Upper lobe of right lung (tissue), 1 donor: ENCODE measurements around the gene POLE. TPM values are rescaled to one million over a fixed set of nuclear protein-coding genes. Genes with fewer than 3 reads are reported as not detected.

Experiments used
- ATAC-seq: fragments of 200-7000 bp; cut with Tn5 transposase; one replicate; pipeline ENCODE4 v1.9.1; 2020; ENCODE audit warnings: mild to moderate bottlenecking, moderate library complexity
- DNase-seq: peaks from one replicate; pipeline ENCODE4 v3.0.0-alpha.2; 2020
- H3K27ac ChIP-seq: fragments of 200-600 bp; one replicate; pipeline ENCODE4 v1.8.0; 2022
- H3K27me3 ChIP-seq: fragments of 200-600 bp; one replicate; pipeline ENCODE4 v1.8.0; 2022; ENCODE audit warnings: mild to moderate bottlenecking
- H3K36me3 ChIP-seq: fragments of 200-600 bp; one replicate; pipeline ENCODE4 v1.8.0; 2022
- H3K4me1 ChIP-seq: fragments of 200-600 bp; one replicate; pipeline ENCODE4 v1.8.0; 2022
- H3K4me3 ChIP-seq: fragments of 200-600 bp; one replicate; pipeline ENCODE4 v1.8.0; 2022; ENCODE audit warnings: mild to moderate bottlenecking
- H3K9me3 ChIP-seq: fragments of 200-600 bp; one replicate; pipeline ENCODE4 v1.8.0; 2022
- CTCF ChIP-seq: fragments of 200-600 bp; IDR thresholded peaks from one replicate; pipeline ENCODE4 v1.8.0; 2022; ENCODE audit warnings: antibody characterized with exemption
- intact Hi-C: fragments of 100-400 bp; cut with DNase I; formaldehyde crosslinking; loops from one replicate; pipeline ENCODE4 v1.11.0; 2022
- total RNA-seq: library from RNA; stranded (reverse); fragmentation: NEBNext Ultra II Directional; extraction: Animal tissue kit (Norgen Biotek cat#: 25700); gene quantifications from one replicate; pipeline ENCODE4 v1.2.1, GENCODE V29; 2021
- donor health status: DM: no; HTN: yes; CAD: no; lungs with severe emphysema.

Gene POLE
- total RNA-seq, 1 donor from 2014 or later: 23.5 TPM

GRCh38 chr12:132665149-132665491, 22.0 kb downstream of the POLE start:
- H3K4me1 ChIP-seq: no peaks in the 10 kb centered on the region
- no peaks in the 10 kb centered on the region for H3K9me3 ChIP-seq
- H3K27me3 ChIP-seq: no peaks in the 10 kb centered on the region
- H3K36me3 ChIP-seq: peaks cover 77% of the 10 kb centered on the region
- DNase-seq: no peak
- no peak overlapping the region for H3K4me3 ChIP-seq
- H3K27ac ChIP-seq: no peak overlapping the region
- TF ChIP-seq CTCF: no peak
- intact Hi-C loops: no loop called here
- ATAC-seq: no peak

DNA sequence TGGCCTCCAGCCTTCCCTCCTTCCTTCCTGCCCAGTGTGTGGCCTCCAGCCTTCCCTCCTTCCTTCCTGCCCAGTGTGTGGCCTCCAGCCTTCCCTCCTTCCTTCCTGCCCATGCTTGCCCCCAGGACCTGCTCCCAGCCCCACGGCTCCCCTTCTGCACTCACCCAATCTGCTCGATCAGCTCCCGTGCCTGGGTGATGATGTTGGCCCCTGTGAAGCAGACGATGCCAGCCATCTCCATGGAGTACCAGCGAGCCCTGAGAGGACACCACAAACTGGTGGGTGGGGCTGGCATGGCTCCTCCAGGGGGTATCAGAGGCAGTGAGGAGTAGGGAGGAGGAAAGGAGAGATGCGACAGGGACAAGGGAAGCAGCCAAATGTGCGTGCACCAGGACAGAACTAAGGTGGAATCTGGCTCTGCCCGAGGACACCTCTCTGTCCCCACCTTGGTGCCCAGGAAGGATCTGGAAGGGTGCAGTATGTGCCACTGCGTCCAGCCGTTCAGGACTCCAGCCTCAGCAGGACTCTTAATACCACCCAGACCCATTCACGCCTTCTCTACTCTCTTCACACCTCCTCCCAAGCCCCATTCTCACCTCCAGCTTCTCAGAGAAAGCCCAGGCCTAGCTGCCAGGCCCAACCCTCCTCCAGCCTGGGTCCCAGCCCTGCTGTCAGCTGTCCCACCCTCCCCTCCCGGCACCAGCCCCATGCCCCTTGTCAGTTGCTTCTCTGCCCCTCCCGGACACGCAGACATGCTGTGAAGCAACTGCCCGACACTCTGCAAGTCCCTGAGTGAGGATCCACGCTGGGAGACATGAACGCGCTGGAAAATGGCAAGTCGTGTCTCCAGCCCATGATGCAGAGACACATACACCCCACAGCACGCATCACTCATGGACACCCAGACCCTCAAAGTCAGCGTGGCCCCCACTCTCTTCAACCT, 22.7 kb downstream of the POLE start:
- ATAC-seq (peak; percentile 12), DNase-seq (no peak)
- Histone ChIP-seq H3K27ac (no peak overlapping the region), H3K4me1 (no peaks in the 10 kb centered on the region), H3K9me3 (no peaks in the 10 kb centered on the region), H3K27me3 (no peaks in the 10 kb centered on the region), H3K4me3 (no peak overlapping the region), H3K36me3 (peaks cover 81% of the 10 kb centered on the region)
- no peak for TF ChIP-seq CTCF
- intact Hi-C loops: no loop called here

GRCh38 chr12:132662901-132663755, 24.0 kb downstream of the POLE start:
- H3K4me3 ChIP-seq: no peak overlapping the region
- no peaks in the 10 kb centered on the region for H3K27me3 ChIP-seq
- intact Hi-C loops: no loop called here
- H3K4me1 ChIP-seq: no peaks in the 10 kb centered on the region
- H3K9me3 ChIP-seq: no peaks in the 10 kb centered on the region
- ATAC-seq (no peak), DNase-seq (no peak)
- no peak overlapping the region for H3K27ac ChIP-seq
- no peak for TF ChIP-seq CTCF
- peaks cover 83% of the 10 kb centered on the region for H3K36me3 ChIP-seq

GRCh38 chr12:132661972-132662371, 25.2 kb downstream of the POLE start:
- no peak for TF ChIP-seq CTCF
- Histone ChIP-seq H3K4me1 (no peaks in the 10 kb centered on the region), H3K27ac (no peak overlapping the region), H3K27me3 (no peaks in the 10 kb centered on the region), H3K9me3 (no peaks in the 10 kb centered on the region), H3K36me3 (peaks cover 84% of the 10 kb centered on the region), H3K4me3 (no peak overlapping the region)
- ATAC-seq: no peak
- no peak for DNase-seq
- intact Hi-C loops: no loop called here

DNA sequence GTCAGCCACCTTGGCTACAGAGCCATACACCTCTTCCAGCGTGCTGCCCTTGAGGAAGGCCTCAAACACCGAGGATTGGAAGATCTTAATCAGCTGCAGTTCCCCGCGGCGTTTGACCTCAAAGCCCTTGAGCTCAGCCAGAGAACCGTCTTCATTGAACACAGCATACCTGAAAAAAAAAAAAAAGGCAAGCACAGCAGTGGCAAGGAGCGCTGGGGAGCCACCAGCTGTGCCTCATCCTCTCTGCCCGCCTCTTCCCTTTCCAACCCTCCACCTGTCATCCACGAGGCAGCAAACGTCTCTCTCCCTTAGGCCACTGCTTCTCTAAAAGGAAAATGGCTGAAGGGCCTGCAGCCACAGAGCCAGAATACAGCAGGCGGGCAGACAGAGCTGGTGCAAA, 26.1 kb downstream of the POLE start:
- H3K36me3 ChIP-seq: peaks cover 84% of the 10 kb centered on the region
- no peak for DNase-seq
- intact Hi-C loops: no loop called here

More for the DNA sequence above, 26.1 kb downstream of the POLE start:
- no peak for TF ChIP-seq CTCF
- Histone ChIP-seq H3K4me1 (no peaks in the 10 kb centered on the region), H3K4me3 (no peak overlapping the region), H3K27me3 (no peaks in the 10 kb centered on the region), H3K9me3 (no peaks in the 10 kb centered on the region), H3K27ac (no peak overlapping the region)
- no peak for ATAC-seq
